GM18873 (cell line): ENCODE data around the gene POR.
"Not testable (repeated sequence)": the region's sequence is repeated elsewhere in the genome, so short reads cannot be mapped to it uniquely, and the experiment has no call there.

Experiments used
- ATAC-seq: cut with Tn5 transposase; IDR thresholded peaks from one replicate; pipeline ENCODE4 v1.9.1; 2021; ENCODE audit warnings: mild to moderate bottlenecking, moderate library complexity, moderate number of reproducible peaks; ENCODE audit not compliant: unreplicated experiment, low FRiP score

POR gene

GRCh38 chr7:76009672-76010600 is 95.0 kb downstream of the POR start:
- no peak for ATAC-seq

- ATAC-seq: no peak
Observed at GRCh38 chr7:76011442-76011861, 96.5 kb downstream of the POR start.

GRCh38 chr7:76016191-76016947 is 101.4 kb downstream of the POR start:
- no peak for ATAC-seq

GRCh38 chr7:76018520-76018919 is 103.6 kb downstream of the POR start:
- ATAC-seq: not testable (repeated sequence)

- ATAC-seq: no peak
Observed at GRCh38 chr7:76020031-76020714, 105.2 kb downstream of the POR start.

GRCh38 chr7:76022026-76022780 is 107.2 kb downstream of the POR start:
- no peak for ATAC-seq

GRCh38 chr7:76023002-76023401 is 108.0 kb downstream of the POR start:
- no peak for ATAC-seq

- not testable (repeated sequence) for ATAC-seq
Observed at GRCh38 chr7:76029682-76030081, 114.7 kb downstream of the POR start.

GRCh38 chr7:76031964-76032363 is 117.0 kb downstream of the POR start:
- ATAC-seq: no peak
